Measurements from ENCODE around the gene STXBP6. TPM values are rescaled to one million over a fixed set of nuclear protein-coding genes. Genes with fewer than 3 reads are reported as not detected.

The STXBP6 gene
- total and polyA plus RNA-seq, 9 donors: 17.5 to 33.5 (median 25.6) TPM

GRCh38 chr14:25042362-25043299 is 7.3 kb downstream of the STXBP6 start:
- Histone ChIP-seq H3K27ac (ENCODE audit: low read length) (no peak overlapping the region), H3K27me3 (ENCODE audit: control insufficient read depth, insufficient read depth, low read length) (no peaks in the 10 kb centered on the region), H3K36me3 (ENCODE audit: control insufficient read depth, insufficient read depth, low read length) (no peaks in the 10 kb centered on the region), H3K4me1 (ENCODE audit: control insufficient read depth, insufficient read depth, low read length) (peaks cover 2% of the 10 kb centered on the region), H3K4me3 (ENCODE audit: low read length) (no peak overlapping the region), H3K9me3 (replicated peaks; ENCODE audit: control insufficient read depth, low read depth, low read length) (peaks cover 2% of the 10 kb centered on the region)
- peak; percentile 78 for DNase-seq
- WGBS (ENCODE audit: insufficient coverage): 96% methylated on average over 8 of the region's 14 CpGs

- H3K27ac ChIP-seq (ENCODE audit: low read length): no peak overlapping the region
- no peaks in the 10 kb centered on the region for H3K36me3 ChIP-seq (ENCODE audit: control insufficient read depth, insufficient read depth, low read length)
- DNase-seq: no peak
- H3K4me3 ChIP-seq (ENCODE audit: low read length): no peak overlapping the region
- H3K27me3 ChIP-seq (ENCODE audit: control insufficient read depth, insufficient read depth, low read length): no peaks in the 10 kb centered on the region
- H3K9me3 ChIP-seq (replicated peaks; ENCODE audit: control insufficient read depth, low read depth, low read length): peaks cover 2% of the 10 kb centered on the region
- no CpG with 5 or more reads among the region's 2 CpGs for WGBS (ENCODE audit: insufficient coverage)
- H3K4me1 ChIP-seq (ENCODE audit: control insufficient read depth, insufficient read depth, low read length): peaks cover 2% of the 10 kb centered on the region
Measured at GRCh38 chr14:25041898-25042297, 8.0 kb downstream of the STXBP6 start.

- H3K4me1 ChIP-seq (ENCODE audit: control insufficient read depth, insufficient read depth, low read length): peaks cover 2% of the 10 kb centered on the region
- no peaks in the 10 kb centered on the region for H3K36me3 ChIP-seq (ENCODE audit: control insufficient read depth, insufficient read depth, low read length)
- 93% methylated on average over 3 of the region's 4 CpGs for WGBS (ENCODE audit: insufficient coverage)
- H3K9me3 ChIP-seq (replicated peaks; ENCODE audit: control insufficient read depth, low read depth, low read length): peaks cover 2% of the 10 kb centered on the region
- no peaks in the 10 kb centered on the region for H3K27me3 ChIP-seq (ENCODE audit: control insufficient read depth, insufficient read depth, low read length)
- no peak for DNase-seq
- H3K27ac ChIP-seq (ENCODE audit: low read length): no peak overlapping the region
- H3K4me3 ChIP-seq (ENCODE audit: low read length): no peak overlapping the region
Measured at GRCh38 chr14:25041484-25041883, 8.5 kb downstream of the STXBP6 start.

GRCh38 chr14:25039933-25040332 is 10.0 kb downstream of the STXBP6 start:
- Histone ChIP-seq H3K4me3 (ENCODE audit: low read length) (no peak overlapping the region), H3K9me3 (replicated peaks; ENCODE audit: control insufficient read depth, low read depth, low read length) (peaks cover 2% of the 10 kb centered on the region), H3K36me3 (ENCODE audit: control insufficient read depth, insufficient read depth, low read length) (no peaks in the 10 kb centered on the region), H3K27me3 (ENCODE audit: control insufficient read depth, insufficient read depth, low read length) (no peaks in the 10 kb centered on the region), H3K4me1 (ENCODE audit: control insufficient read depth, insufficient read depth, low read length) (peaks cover 2% of the 10 kb centered on the region), H3K27ac (ENCODE audit: low read length) (no peak overlapping the region)
- no peak for DNase-seq
- WGBS (ENCODE audit: insufficient coverage): 91% methylated on average over 5 of the region's 5 CpGs

DNA sequence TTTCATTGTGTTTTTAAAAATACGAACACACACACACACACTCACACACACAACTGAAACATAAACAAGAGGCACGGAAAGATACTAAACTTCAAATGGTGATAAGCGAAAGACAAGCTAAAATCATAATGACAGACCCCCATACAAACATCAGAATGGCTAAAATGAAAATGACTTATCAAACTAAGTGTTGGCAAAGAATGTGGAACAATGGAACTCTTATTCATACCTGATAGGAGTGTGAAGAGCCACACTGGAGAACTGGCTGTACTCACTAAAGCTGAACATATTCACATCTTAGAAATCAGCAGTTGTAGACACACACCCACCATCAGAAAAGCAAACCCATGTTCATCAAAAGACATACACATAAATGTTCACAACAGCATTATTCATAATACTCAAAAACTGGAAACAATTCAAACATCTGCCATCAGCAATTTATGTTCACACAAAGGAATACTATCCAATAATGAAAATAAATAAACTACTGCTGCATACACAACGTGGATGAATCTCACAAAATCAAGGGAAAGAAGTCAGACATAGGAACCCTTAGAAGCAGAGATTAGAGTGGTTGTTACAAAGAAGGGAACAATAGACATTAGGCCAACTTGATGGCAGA is 11.8 kb downstream of the STXBP6 start:
- Histone ChIP-seq H3K36me3 (ENCODE audit: control insufficient read depth, insufficient read depth, low read length) (no peaks in the 10 kb centered on the region), H3K27me3 (ENCODE audit: control insufficient read depth, insufficient read depth, low read length) (no peaks in the 10 kb centered on the region), H3K4me3 (ENCODE audit: low read length) (no peak overlapping the region), H3K9me3 (replicated peaks; ENCODE audit: control insufficient read depth, low read depth, low read length) (peaks cover 2% of the 10 kb centered on the region), H3K4me1 (ENCODE audit: control insufficient read depth, insufficient read depth, low read length) (peaks cover 2% of the 10 kb centered on the region), H3K27ac (ENCODE audit: low read length) (no peak overlapping the region)
- WGBS (ENCODE audit: insufficient coverage): no CpG with 5 or more reads among the region's 4 CpGs
- no peak for DNase-seq

DNA sequence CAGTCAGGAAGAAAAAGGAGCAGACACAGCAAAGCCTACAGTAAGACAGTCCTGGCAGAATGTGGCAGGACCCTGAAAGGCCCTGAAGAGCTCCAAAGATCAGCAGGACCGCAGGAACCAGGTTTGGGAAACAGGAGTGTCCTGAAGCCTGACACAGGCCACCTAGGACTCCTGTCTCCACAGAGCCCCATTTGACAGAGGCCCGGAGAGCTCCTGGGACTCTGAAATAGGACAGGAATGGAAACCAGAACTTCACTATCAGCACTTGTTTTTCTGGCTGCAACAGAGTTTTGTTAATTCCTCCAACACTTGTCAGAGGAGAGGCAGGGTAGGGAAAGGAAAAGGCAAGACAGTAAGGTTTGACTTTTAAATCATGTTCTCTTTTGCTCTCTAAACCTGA is 12.9 kb downstream of the STXBP6 start:
- H3K27me3 ChIP-seq (ENCODE audit: control insufficient read depth, insufficient read depth, low read length): no peaks in the 10 kb centered on the region
- 100% methylated on average over 1 of the region's 2 CpGs for WGBS (ENCODE audit: insufficient coverage)
- no peak overlapping the region for H3K27ac ChIP-seq (ENCODE audit: low read length)
- peaks cover 2% of the 10 kb centered on the region for H3K4me1 ChIP-seq (ENCODE audit: control insufficient read depth, insufficient read depth, low read length)
- H3K36me3 ChIP-seq (ENCODE audit: control insufficient read depth, insufficient read depth, low read length): no peaks in the 10 kb centered on the region
- no peak for DNase-seq
- H3K4me3 ChIP-seq (ENCODE audit: low read length): no peak overlapping the region
- H3K9me3 ChIP-seq (replicated peaks; ENCODE audit: control insufficient read depth, low read depth, low read length): peaks cover 2% of the 10 kb centered on the region

DNA sequence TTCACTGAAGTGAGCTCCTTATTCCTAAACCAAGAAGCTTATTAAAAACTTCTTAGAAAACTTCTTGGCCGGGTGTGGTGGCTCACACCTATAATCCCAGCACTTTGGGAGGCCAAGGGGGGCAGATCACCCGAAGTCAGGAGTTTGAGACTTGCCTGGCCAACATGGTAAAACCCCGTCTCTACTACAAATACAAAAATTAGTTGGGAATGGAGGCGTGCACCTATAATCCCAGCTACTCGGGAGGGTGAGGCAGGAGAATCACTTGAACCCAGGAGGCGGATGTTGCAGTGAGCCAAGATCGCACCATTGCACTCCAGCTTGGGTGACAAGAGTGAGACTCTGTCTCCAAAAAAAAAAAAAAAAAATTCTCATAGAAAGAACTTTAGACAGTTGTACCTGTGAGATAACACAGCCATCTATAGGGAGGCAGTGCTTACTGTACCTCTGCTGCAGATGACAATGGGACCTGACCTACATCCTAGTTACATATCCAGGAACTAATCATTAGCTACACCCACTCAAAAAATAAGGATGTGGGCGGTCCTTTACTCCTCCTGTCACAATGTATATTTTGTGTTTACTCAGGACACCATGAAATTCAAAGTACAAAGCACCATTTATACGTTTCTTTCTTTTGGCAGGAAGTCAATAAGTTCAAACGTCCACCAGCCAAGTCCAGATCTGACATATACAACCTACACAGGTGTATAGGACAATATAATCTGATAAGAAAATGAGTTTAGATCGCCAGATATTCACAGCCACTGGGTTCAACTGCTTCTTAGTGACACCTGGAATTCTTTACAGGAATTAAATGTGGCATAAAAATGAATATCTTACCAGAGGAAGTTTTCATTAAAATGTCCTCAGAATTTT is 14.9 kb downstream of the STXBP6 start:
- peaks cover 2% of the 10 kb centered on the region for H3K4me1 ChIP-seq (ENCODE audit: control insufficient read depth, insufficient read depth, low read length)
- H3K36me3 ChIP-seq (ENCODE audit: control insufficient read depth, insufficient read depth, low read length): no peaks in the 10 kb centered on the region
- no CpG with 5 or more reads among the region's 11 CpGs for WGBS (ENCODE audit: insufficient coverage)
- no peak overlapping the region for H3K27ac ChIP-seq (ENCODE audit: low read length)
- H3K4me3 ChIP-seq (ENCODE audit: low read length): no peak overlapping the region
- H3K27me3 ChIP-seq (ENCODE audit: control insufficient read depth, insufficient read depth, low read length): no peaks in the 10 kb centered on the region
- no peak for DNase-seq
- peaks cover 2% of the 10 kb centered on the region for H3K9me3 ChIP-seq (replicated peaks; ENCODE audit: control insufficient read depth, low read depth, low read length)

GRCh38 chr14:25033358-25033757 is 16.6 kb downstream of the STXBP6 start:
- Histone ChIP-seq H3K9me3 (replicated peaks; ENCODE audit: control insufficient read depth, low read depth, low read length) (peaks cover 2% of the 10 kb centered on the region), H3K36me3 (ENCODE audit: control insufficient read depth, insufficient read depth, low read length) (no peaks in the 10 kb centered on the region), H3K27me3 (ENCODE audit: control insufficient read depth, insufficient read depth, low read length) (no peaks in the 10 kb centered on the region), H3K4me1 (ENCODE audit: control insufficient read depth, insufficient read depth, low read length) (no peaks in the 10 kb centered on the region), H3K4me3 (ENCODE audit: low read length) (no peak overlapping the region), H3K27ac (ENCODE audit: low read length) (no peak overlapping the region)
- no peak for DNase-seq
- 89% methylated on average over 1 of the region's 1 CpG for WGBS (ENCODE audit: insufficient coverage)

GRCh38 chr14:25032092-25032784 is 17.7 kb downstream of the STXBP6 start:
- Histone ChIP-seq H3K4me3 (ENCODE audit: low read length) (no peak overlapping the region), H3K27me3 (ENCODE audit: control insufficient read depth, insufficient read depth, low read length) (no peaks in the 10 kb centered on the region), H3K36me3 (ENCODE audit: control insufficient read depth, insufficient read depth, low read length) (no peaks in the 10 kb centered on the region), H3K9me3 (replicated peaks; ENCODE audit: control insufficient read depth, low read depth, low read length) (no peaks in the 10 kb centered on the region), H3K4me1 (ENCODE audit: control insufficient read depth, insufficient read depth, low read length) (no peaks in the 10 kb centered on the region), H3K27ac (ENCODE audit: low read length) (no peak overlapping the region)
- WGBS (ENCODE audit: insufficient coverage): 100% methylated on average over 2 of the region's 10 CpGs
- no peak for DNase-seq

Measured in muscle of leg (tissue), 11 donors.